Right atrium auricular region (tissue), 2 donors: ENCODE data around the gene CAMSAP3. TPM values are rescaled to one million over a fixed set of nuclear protein-coding genes. Genes with fewer than 3 reads are reported as not detected.

Source experiments
- DNase-seq: peaks from one replicate; pipeline ENCODE4 v3.0.0-alpha.2; 2019; ENCODE audit warnings: low spot score
- H3K27ac ChIP-seq, 2 donors: fragments of 200-600 bp; sonication (generic); 1 replicate in 1 of 2; 2 replicates in 1 of 2; pipeline ENCODE4 v1.5.1; 2016 to 2019
- H3K27me3 ChIP-seq, 2 donors: fragments of 200-600 bp; sonication (generic); one replicate each; pipeline versions ENCODE4 v1.5.1 to v1.6.0; 2017 to 2019
- H3K36me3 ChIP-seq: fragments of 200-600 bp; sonication (generic); one replicate; pipeline ENCODE4 v1.5.1; 2016
- H3K4me1 ChIP-seq, 2 donors: fragments of 200-600 bp; sonication (generic); one replicate each; pipeline versions ENCODE4 v1.5.1 to v1.6.0; 2017 to 2019
- H3K4me3 ChIP-seq, 2 donors: fragments of 200-600 bp; sonication (generic); 1 replicate in 1 of 2; 2 replicates in 1 of 2; pipeline ENCODE4 v1.5.1; 2017 to 2019; ENCODE audit warnings: mild to moderate bottlenecking in 1 of 2, moderate library complexity in 1 of 2
- H3K9me3 ChIP-seq, 2 donors: fragments of 200-600 bp; sonication (generic); one replicate each; pipeline ENCODE4 v1.5.1; 2019
- CTCF ChIP-seq, 2 donors: fragments of 200-600 bp; sonication (generic); IDR thresholded peaks; one replicate each; pipeline ENCODE4 v1.5.1; 2019; ENCODE audit warnings: antibody characterized with exemption in 2 of 2
- total RNA-seq, 2 donors: library from RNA; depleted of rRNA; stranded (reverse); fragments of >200 nt; gene quantifications; one replicate each; pipeline ENCODE4 v1.1.0, GENCODE V29; 2016

Gene CAMSAP3
- total RNA-seq, 2 donors from 2014 or later: 0.26 to 0.55 TPM

- Histone ChIP-seq H3K4me3 (peak within 1 kb of the TSS; percentile 82 to 96), H3K36me3 (peaks cover 16% of the 10 kb centered on the region), H3K9me3 (no peaks in the 10 kb centered on the region), H3K27me3 (no peaks in the 10 kb centered on the region), H3K4me1 (peaks cover 0 to 35% of the 10 kb centered on the region in 2 donors), H3K27ac (peak within 1 kb of the TSS; percentile 63 to 85)
- peak; percentile 99 for DNase-seq
- no peak for TF ChIP-seq CTCF (IDR thresholded peaks at IDR 0.05)
Measured at GRCh38 chr19:7629347-7630054, 33.8 kb downstream of the CAMSAP3 start, which contains the start of the genes PET100 and XAB2. TSS of gene PET100 (plus strand) at chr19:7629793. CDS start at chr19:7629834, 41 bp downstream. TSS of gene XAB2 (minus strand) at chr19:7629545. CDS start at chr19:7629527, 18 bp downstream.

- Histone ChIP-seq H3K27me3 (peaks cover 0 to under 1% of the 10 kb centered on the region in 2 donors), H3K27ac (no peak overlapping the region), H3K4me3 (no peak overlapping the region), H3K4me1 (peaks cover 0 to 42% of the 10 kb centered on the region in 2 donors), H3K36me3 (no peaks in the 10 kb centered on the region), H3K9me3 (no peaks in the 10 kb centered on the region)
- no peak for DNase-seq
- TF ChIP-seq CTCF (IDR thresholded peaks at IDR 0.05): no peak
Measured at GRCh38 chr19:7631577-7631976, 35.9 kb downstream of the CAMSAP3 start.

GRCh38 chr19:7632340-7633203 is 36.9 kb downstream of the CAMSAP3 start:
- no peak overlapping the region for H3K27ac ChIP-seq
- no peak for TF ChIP-seq CTCF (IDR thresholded peaks at IDR 0.05)
- no peaks in the 10 kb centered on the region for H3K36me3 ChIP-seq
- H3K4me3 ChIP-seq: no peak overlapping the region
- H3K9me3 ChIP-seq: no peaks in the 10 kb centered on the region
- peaks cover 0 to 9% of the 10 kb centered on the region in 2 donors for H3K27me3 ChIP-seq
- peaks cover 0 to 35% of the 10 kb centered on the region in 2 donors for H3K4me1 ChIP-seq
- no peak for DNase-seq

GRCh38 chr19:7633698-7634097 is 38.0 kb downstream of the CAMSAP3 start, which contains the start of gene PCP2:
TSS of gene PCP2 (minus strand) at chr19:7633719. CDS start at chr19:7633457, 262 bp downstream.
- Histone ChIP-seq H3K36me3 (no peaks in the 10 kb centered on the region), H3K9me3 (no peaks in the 10 kb centered on the region), H3K27me3 (peaks cover 0 to 10% of the 10 kb centered on the region in 2 donors), H3K4me1 (peaks cover 0 to 24% of the 10 kb centered on the region in 2 donors), H3K4me3 (no peak within 1 kb of the TSS), H3K27ac (no peak within 1 kb of the TSS)
- no peak for DNase-seq
- no peak for TF ChIP-seq CTCF (IDR thresholded peaks at IDR 0.05)

GRCh38 chr19:7635670-7636069 is 40.0 kb downstream of the CAMSAP3 start:
- Histone ChIP-seq H3K36me3 (no peaks in the 10 kb centered on the region), H3K4me1 (peaks cover 0 to 13% of the 10 kb centered on the region in 2 donors), H3K4me3 (no peak overlapping the region), H3K27ac (no peak overlapping the region), H3K27me3 (peaks cover 0 to 10% of the 10 kb centered on the region in 2 donors), H3K9me3 (no peaks in the 10 kb centered on the region)
- DNase-seq: no peak
- no peak for TF ChIP-seq CTCF (IDR thresholded peaks at IDR 0.05)
